Vagina (tissue), 2 donors: Measurements from ENCODE around the gene TOPORS.

ENCODE experiments used
- CTCF ChIP-seq, 3 experiments: fragments of 450-650 bp in 2 of 3; fragments of 200-600 bp in 1 of 3; sonication (generic) in 1 of 3; IDR thresholded peaks; one replicate each; pipeline ENCODE4 v1.5.1; 2017 to 2019; ENCODE audit warnings: antibody characterized with exemption in 3 of 3, mild to moderate bottlenecking in 2 of 3, moderate library complexity in 2 of 3
- POLR2A ChIP-seq, 2 donors: fragments of 450-650 bp; IDR thresholded peaks; one replicate each; pipeline ENCODE4 v1.6.1; 2017; ENCODE audit warnings: antibody characterized with exemption in 2 of 2, mild to moderate bottlenecking in 2 of 2, moderate library complexity in 2 of 2
- POLR2AphosphoS5 ChIP-seq, 2 donors: sonication (generic); formaldehyde crosslinking; IDR thresholded peaks; one replicate each; pipeline ENCODE4 v1.9.0; 2017; ENCODE audit warnings: antibody characterized with exemption in 2 of 2, mild to moderate bottlenecking in 2 of 2, low read depth in 1 of 2; ENCODE audit not compliant: insufficient read depth in 1 of 2

- TF ChIP-seq POLR2AphosphoS5 (IDR thresholded peaks at IDR 0.05; ENCODE audit: insufficient read depth in 1 of 2, low read depth in 1 of 2), result no peak
- no peak for TF ChIP-seq CTCF (IDR thresholded peaks at IDR 0.05)
- no peak for TF ChIP-seq POLR2A (IDR thresholded peaks at IDR 0.05)
These were observed 38.5 kb upstream of the TOPORS start for GRCh38 chr9:32590898-32591297.
